Measurements from ENCODE around the gene ADPRM. TPM values are rescaled to one million over a fixed set of nuclear protein-coding genes. Genes with fewer than 3 reads are reported as not detected.

Gene ADPRM, protein sequence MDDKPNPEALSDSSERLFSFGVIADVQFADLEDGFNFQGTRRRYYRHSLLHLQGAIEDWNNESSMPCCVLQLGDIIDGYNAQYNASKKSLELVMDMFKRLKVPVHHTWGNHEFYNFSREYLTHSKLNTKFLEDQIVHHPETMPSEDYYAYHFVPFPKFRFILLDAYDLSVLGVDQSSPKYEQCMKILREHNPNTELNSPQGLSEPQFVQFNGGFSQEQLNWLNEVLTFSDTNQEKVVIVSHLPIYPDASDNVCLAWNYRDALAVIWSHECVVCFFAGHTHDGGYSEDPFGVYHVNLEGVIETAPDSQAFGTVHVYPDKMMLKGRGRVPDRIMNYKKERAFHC
- total RNA-seq: 10 to 100 TPM in 1 of 4 donors, 1 to 10 TPM in 3; 7.7 to 12.5 (median 9.7) TPM

GRCh38 chr17:10697092-10698081 lies at the start of gene ADPRM, which contains the start of gene SCO1:
Gene ADPRM (plus strand): TSS chr17:10697594. CDS start chr17:10704927, 7,333 bp downstream.
Gene SCO1 (minus strand): TSS chr17:10697533. CDS start chr17:10697507, 26 bp downstream.
- TF ChIP-seq, protein P1, sequence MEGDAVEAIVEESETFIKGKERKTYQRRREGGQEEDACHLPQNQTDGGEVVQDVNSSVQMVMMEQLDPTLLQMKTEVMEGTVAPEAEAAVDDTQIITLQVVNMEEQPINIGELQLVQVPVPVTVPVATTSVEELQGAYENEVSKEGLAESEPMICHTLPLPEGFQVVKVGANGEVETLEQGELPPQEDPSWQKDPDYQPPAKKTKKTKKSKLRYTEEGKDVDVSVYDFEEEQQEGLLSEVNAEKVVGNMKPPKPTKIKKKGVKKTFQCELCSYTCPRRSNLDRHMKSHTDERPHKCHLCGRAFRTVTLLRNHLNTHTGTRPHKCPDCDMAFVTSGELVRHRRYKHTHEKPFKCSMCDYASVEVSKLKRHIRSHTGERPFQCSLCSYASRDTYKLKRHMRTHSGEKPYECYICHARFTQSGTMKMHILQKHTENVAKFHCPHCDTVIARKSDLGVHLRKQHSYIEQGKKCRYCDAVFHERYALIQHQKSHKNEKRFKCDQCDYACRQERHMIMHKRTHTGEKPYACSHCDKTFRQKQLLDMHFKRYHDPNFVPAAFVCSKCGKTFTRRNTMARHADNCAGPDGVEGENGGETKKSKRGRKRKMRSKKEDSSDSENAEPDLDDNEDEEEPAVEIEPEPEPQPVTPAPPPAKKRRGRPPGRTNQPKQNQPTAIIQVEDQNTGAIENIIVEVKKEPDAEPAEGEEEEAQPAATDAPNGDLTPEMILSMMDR (IDR thresholded peaks at IDR 0.05): no peak
- ATAC-seq (ENCODE audit: low FRiP score): peak; percentile 98
- DNase-seq (ENCODE audit: low spot score): peak; percentile 75

- DNase-seq (ENCODE audit: low spot score): no peak
- no peak for ATAC-seq (ENCODE audit: low FRiP score)
Observed at GRCh38 chr17:10648381-10648780, 49.0 kb upstream of the ADPRM start.

DNA sequence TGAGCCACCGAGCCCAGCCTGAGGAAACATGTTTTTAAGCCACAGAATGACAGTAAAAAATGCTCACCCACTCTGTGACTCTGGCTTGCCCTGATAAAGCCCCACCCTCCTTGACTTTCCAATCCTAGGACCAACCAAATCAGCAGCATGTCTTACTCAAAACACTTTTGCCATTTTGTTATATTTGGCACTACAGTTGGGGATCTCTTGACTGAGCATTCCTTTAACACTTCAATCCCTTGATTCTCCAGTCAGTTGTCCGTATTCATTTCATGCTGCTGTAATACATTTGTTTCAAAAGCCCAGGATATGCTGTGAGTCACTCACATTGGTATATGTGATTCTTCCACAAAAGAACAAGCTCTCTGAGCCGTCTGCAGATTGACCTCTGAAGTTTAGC lies 48.4 kb upstream of the ADPRM start:
- TF ChIP-seq, protein P1 (IDR thresholded peaks at IDR 0.05): no peak
- DNase-seq (ENCODE audit: low spot score) (no peak), ATAC-seq (ENCODE audit: low FRiP score) (no peak)

More at GRCh38 chr17:10648381-10648780, 49.0 kb upstream of the ADPRM start:
- TF ChIP-seq, protein P1 (IDR thresholded peaks at IDR 0.05): no peak

- TF ChIP-seq, protein P1 (IDR thresholded peaks at IDR 0.05): no peak
- no peak for ATAC-seq (ENCODE audit: low FRiP score)
- DNase-seq (ENCODE audit: low spot score): no peak
Observed at GRCh38 chr17:10649602-10650001, 47.8 kb upstream of the ADPRM start.

DNA sequence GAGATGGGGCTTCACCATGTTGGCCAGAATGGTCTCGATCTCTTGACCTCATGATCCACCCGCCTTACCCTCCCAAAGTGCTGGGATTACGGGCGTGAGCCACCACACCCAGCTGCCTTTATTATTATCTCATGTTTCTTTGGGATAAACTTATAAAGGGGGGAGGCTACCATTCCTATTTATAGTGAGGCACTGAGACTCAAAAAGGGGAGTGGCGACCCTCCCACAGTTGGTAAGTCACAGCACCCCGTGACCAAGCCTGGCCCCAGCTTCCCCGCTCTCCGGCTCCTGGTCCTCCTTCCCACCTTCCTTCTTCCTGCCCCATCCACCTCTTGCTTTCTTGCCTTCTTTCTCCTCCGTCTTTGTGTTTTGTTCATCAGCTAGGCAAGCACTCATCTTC lies 45.5 kb upstream of the ADPRM start:
- TF ChIP-seq, protein P1 (IDR thresholded peaks at IDR 0.05): no peak
- DNase-seq (ENCODE audit: low spot score): no peak
- ATAC-seq (ENCODE audit: low FRiP score): no peak

- no peak for DNase-seq (ENCODE audit: low spot score)
- ATAC-seq (ENCODE audit: low FRiP score): no peak
- TF ChIP-seq, protein P1 (IDR thresholded peaks at IDR 0.05): no peak
Observed at GRCh38 chr17:10652984-10653659, 44.3 kb upstream of the ADPRM start.
